Measurements from ENCODE around the gene CTIF.

- TF ChIP-seq CTCF (IDR thresholded peaks at IDR 0.05) (no peak), POLR2A (IDR thresholded peaks at IDR 0.05) (no peak)
Measured at GRCh38 chr18:48646976-48647375, 108.1 kb downstream of the CTIF start.

Data from heart left ventricle (tissue), 13 donors.